CD14-positive monocyte (primary cell): ENCODE data around the gene CNDP2. TPM values are rescaled to one million over a fixed set of nuclear protein-coding genes. Genes with fewer than 3 reads are reported as not detected.

Experiments used
- DNase-seq, 3 donors: peaks; one replicate each; pipeline ENCODE4 v3.0.0-alpha.2; 2011 to 2022
- H2AFZ ChIP-seq: 2 replicates; pipeline ENCODE4 v1.6.0; 2012; ENCODE audit warnings: mild to moderate bottlenecking, low read depth, low read length, inconsistent platforms; ENCODE audit not compliant: insufficient read depth, poor library complexity, severe bottlenecking
- H3K27ac ChIP-seq, 2 donors: 1 replicate in 1 of 2; 2 replicates in 1 of 2; pipeline ENCODE4 v1.5.1; 2012 to 2013; ENCODE audit warnings: low read length in 2 of 2, control low read depth in 1 of 2, inconsistent platforms in 1 of 2, low read depth in 1 of 2, mild to moderate bottlenecking in 1 of 2
- H3K27me3 ChIP-seq, 2 donors: one replicate each; pipeline versions ENCODE4 v1.6.0 to v1.6.1; 2011 to 2013; ENCODE audit warnings: low read length in 2 of 2; ENCODE audit not compliant: control insufficient read depth in 2 of 2, insufficient read depth in 2 of 2
- H3K36me3 ChIP-seq, 2 donors: replicated peaks in 1 of 2; 1 replicate in 1 of 2; 2 replicates in 1 of 2; pipeline versions ENCODE4 v1.5.1 to v1.6.1; 2012 to 2013; ENCODE audit warnings: low read length in 2 of 2, control low read depth in 1 of 2, inconsistent platforms in 1 of 2, mild to moderate bottlenecking in 1 of 2; ENCODE audit not compliant: insufficient read depth in 2 of 2, control insufficient read depth in 1 of 2
- H3K4me1 ChIP-seq, 2 donors: 1 replicate in 1 of 2; 2 replicates in 1 of 2; pipeline versions ENCODE4 v1.5.1 to v1.6.1; 2012 to 2013; ENCODE audit warnings: low read length in 2 of 2, control low read depth in 1 of 2, inconsistent platforms in 1 of 2, mild to moderate bottlenecking in 1 of 2, moderate library complexity in 1 of 2; ENCODE audit not compliant: insufficient read depth in 2 of 2, control insufficient read depth in 1 of 2
- H3K4me2 ChIP-seq: replicated peaks from 2 replicates; pipeline ENCODE3; 2012; ENCODE audit warnings: low read length, moderate library complexity, mild to moderate bottlenecking; ENCODE audit not compliant: poor library complexity, severe bottlenecking; ENCODE audit errors: extremely low read depth
- H3K4me3 ChIP-seq, 3 experiments: fragments of 200-600 bp in 1 of 3; sonication (generic) in 1 of 3; replicated peaks in 1 of 3; 1 replicate in 2 of 3; 2 replicates in 1 of 3; pipeline ENCODE4 v1.5.1; 2011 to 2013; ENCODE audit warnings: low read length in 3 of 3, mild to moderate bottlenecking in 3 of 3, control low read depth in 2 of 3, low read depth in 2 of 3, inconsistent platforms in 1 of 3, moderate library complexity in 1 of 3
- H3K79me2 ChIP-seq: 2 replicates; pipeline ENCODE4 v1.6.0; 2012; ENCODE audit warnings: mild to moderate bottlenecking, control low read depth, inconsistent platforms, low read length, moderate library complexity; ENCODE audit not compliant: insufficient read depth
- H3K9ac ChIP-seq: 2 replicates; pipeline ENCODE4 v1.6.0; 2017; ENCODE audit warnings: low read length, mild to moderate bottlenecking; ENCODE audit not compliant: insufficient read depth, poor library complexity, severe bottlenecking
- H3K9me3 ChIP-seq, 2 donors: replicated peaks in 1 of 2; 1 replicate in 1 of 2; 2 replicates in 1 of 2; pipeline versions ENCODE4 v1.5.1 to v1.6.1; 2012 to 2013; ENCODE audit warnings: low read length in 2 of 2, control low read depth in 1 of 2; ENCODE audit not compliant: control insufficient read depth in 1 of 2, insufficient read depth in 1 of 2
- H4K20me1 ChIP-seq: 2 replicates; pipeline ENCODE4 v1.6.0; 2012; ENCODE audit warnings: mild to moderate bottlenecking, low read length, control low read depth, moderate library complexity; ENCODE audit not compliant: insufficient read depth
- H3K27ac Mint-ChIP-seq, 7 donors: one replicate each; pipeline ENCODE4 v1.8.0; 2020; ENCODE audit warnings: mild to moderate bottlenecking in 7 of 7, mixed read lengths in 7 of 7, moderate library complexity in 6 of 7, inconsistent platforms in 2 of 7
- H3K27me3 Mint-ChIP-seq, 3 donors: one replicate each; pipeline ENCODE4 v1.8.0; 2021 to 2022; ENCODE audit warnings: low read depth in 3 of 3, mild to moderate bottlenecking in 3 of 3, mixed read lengths in 3 of 3, moderate library complexity in 3 of 3, inconsistent platforms in 1 of 3
- H3K36me3 Mint-ChIP-seq, 2 donors: one replicate each; pipeline ENCODE4 v1.8.0; 2020; ENCODE audit warnings: mixed read lengths in 2 of 2, inconsistent platforms in 1 of 2, mild to moderate bottlenecking in 1 of 2
- H3K4me1 Mint-ChIP-seq: one replicate; pipeline ENCODE4 v1.8.0; 2020; ENCODE audit warnings: mild to moderate bottlenecking, mixed read lengths
- H3K4me3 Mint-ChIP-seq, 2 donors: one replicate each; pipeline ENCODE4 v1.8.0; 2020; ENCODE audit warnings: mild to moderate bottlenecking in 2 of 2, mixed read lengths in 2 of 2, moderate library complexity in 1 of 2
- H3K9me3 Mint-ChIP-seq, 7 donors: one replicate each; pipeline ENCODE4 v1.8.0; 2020 to 2022; ENCODE audit warnings: mixed read lengths in 7 of 7, mild to moderate bottlenecking in 6 of 7, moderate library complexity in 6 of 7, inconsistent platforms in 2 of 7
- WGBS: methylation state at CpG from one replicate; pipeline ENCODE4 v1.1.5; 2013; ENCODE audit warnings: missing lambda C conversion rate; ENCODE audit not compliant: insufficient coverage; 5-methylcytosine and 5-hydroxymethylcytosine counted together
- intact Hi-C, 2 donors: fragments of 100-400 bp; cut with micrococcal nuclease; formaldehyde crosslinking; loops; one replicate each; pipeline versions ENCODE4 v1.15.0 to v1.15.1; 2023
- polyA plus RNA-seq, 3 donors: library from polyadenylated mRNA; depleted of rRNA in 1 of 3; unstranded in 2 of 3; stranded (reverse) in 1 of 3; fragments of 300-500 nt in 2 of 3; fragments of >200 nt in 1 of 3; fragmentation: Illumina TruSeq in 2 of 3; gene quantifications; 1 replicate in 2 of 3; 2 replicates in 1 of 3; pipeline ENCODE4 v1.2.3, GENCODE V29; 2012 to 2021
- TF ChIP-seq, protein P1 (sequence below): fragments of 200-600 bp; IDR thresholded peaks from one replicate; pipeline ENCODE4 v1.8.0; 2022; ENCODE audit warnings: antibody characterized with exemption, mild to moderate bottlenecking

Gene CNDP2
- polyA plus RNA-seq, 3 donors = 103 to 186 (median 122) TPM

DNA sequence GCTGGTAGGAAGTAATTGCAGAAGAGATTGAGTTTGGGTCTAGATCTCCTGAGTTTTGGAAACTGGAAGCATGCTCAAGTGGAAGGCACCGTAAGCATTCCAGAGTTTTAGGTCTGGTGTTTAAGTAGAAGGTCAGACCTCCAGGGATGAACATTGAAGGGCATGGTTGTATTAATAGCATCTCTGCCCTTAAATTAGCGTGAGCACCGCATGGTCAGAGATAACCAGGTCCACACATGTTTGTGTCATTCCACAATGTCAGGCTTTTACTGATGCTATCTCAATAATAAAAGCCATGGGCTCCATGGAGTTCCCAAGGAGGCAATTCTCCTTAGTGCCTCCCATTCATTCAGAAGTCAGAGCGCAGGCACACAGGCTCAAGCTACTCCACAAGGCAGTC, 73.2 kb downstream of the CNDP2 start:
- H3K36me3 Mint-ChIP-seq = no peaks in the 10 kb centered on the region
- peaks cover 4 to 14% (median 9%) of the 10 kb centered on the region in 7 donors for H3K9me3 Mint-ChIP-seq
- Histone ChIP-seq H3K4me1 (peaks cover 12 to 15% of the 10 kb centered on the region in 2 donors), H3K9me3 (peaks cover 4 to 5% of the 10 kb centered on the region in 2 donors), H3K79me2 (no peaks in the 10 kb centered on the region), H4K20me1 (no peaks in the 10 kb centered on the region), H3K27me3 (peaks cover 5% of the 10 kb centered on the region in 2 donors), H3K9ac (no peak overlapping the region), H3K36me3 (no peaks in the 10 kb centered on the region), H3K4me2 (no peak overlapping the region), H3K4me3 (no peak overlapping the region), H2AFZ (no peak overlapping the region), H3K27ac (no peak overlapping the region)
- no peak for DNase-seq
- TF ChIP-seq, protein P1, sequence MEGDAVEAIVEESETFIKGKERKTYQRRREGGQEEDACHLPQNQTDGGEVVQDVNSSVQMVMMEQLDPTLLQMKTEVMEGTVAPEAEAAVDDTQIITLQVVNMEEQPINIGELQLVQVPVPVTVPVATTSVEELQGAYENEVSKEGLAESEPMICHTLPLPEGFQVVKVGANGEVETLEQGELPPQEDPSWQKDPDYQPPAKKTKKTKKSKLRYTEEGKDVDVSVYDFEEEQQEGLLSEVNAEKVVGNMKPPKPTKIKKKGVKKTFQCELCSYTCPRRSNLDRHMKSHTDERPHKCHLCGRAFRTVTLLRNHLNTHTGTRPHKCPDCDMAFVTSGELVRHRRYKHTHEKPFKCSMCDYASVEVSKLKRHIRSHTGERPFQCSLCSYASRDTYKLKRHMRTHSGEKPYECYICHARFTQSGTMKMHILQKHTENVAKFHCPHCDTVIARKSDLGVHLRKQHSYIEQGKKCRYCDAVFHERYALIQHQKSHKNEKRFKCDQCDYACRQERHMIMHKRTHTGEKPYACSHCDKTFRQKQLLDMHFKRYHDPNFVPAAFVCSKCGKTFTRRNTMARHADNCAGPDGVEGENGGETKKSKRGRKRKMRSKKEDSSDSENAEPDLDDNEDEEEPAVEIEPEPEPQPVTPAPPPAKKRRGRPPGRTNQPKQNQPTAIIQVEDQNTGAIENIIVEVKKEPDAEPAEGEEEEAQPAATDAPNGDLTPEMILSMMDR = no peak
- intact Hi-C loops = no loop called here
- H3K4me1 Mint-ChIP-seq = peaks cover 18% of the 10 kb centered on the region
- H3K27ac Mint-ChIP-seq = no peak overlapping the region
- WGBS = 100% methylated on average over 1 of the region's 4 CpGs
- H3K4me3 Mint-ChIP-seq = no peak overlapping the region
- peaks cover 5 to 13% (median 9%) of the 10 kb centered on the region in 3 donors for H3K27me3 Mint-ChIP-seq

DNA sequence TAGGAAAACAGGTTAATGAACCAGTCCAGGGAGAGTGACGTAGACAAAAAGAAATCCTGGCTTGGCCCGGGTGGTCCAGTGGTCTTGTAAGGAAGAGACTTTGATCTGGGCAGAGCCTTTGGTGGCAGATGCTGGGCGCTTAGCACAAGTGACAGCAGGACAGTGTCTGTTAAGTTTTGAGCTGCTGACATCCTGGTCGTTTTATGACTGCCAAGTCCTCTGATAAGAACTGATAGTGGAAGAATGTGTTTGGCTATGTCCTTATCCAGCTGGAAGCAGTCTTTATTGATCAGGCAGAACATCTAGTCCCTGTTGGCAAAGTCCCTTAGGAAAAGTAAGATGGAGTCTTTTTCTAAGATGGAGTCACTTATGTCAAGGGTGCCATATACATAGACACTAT, 74.1 kb downstream of the CNDP2 start:
- 79% methylated on average over 4 of the region's 4 CpGs for WGBS

More for the DNA sequence above, 74.1 kb downstream of the CNDP2 start:
- no peaks in the 10 kb centered on the region for H3K79me2 ChIP-seq
- DNase-seq = no peak
- peaks cover 4 to 15% (median 9%) of the 10 kb centered on the region in 7 donors for H3K9me3 Mint-ChIP-seq
- no peaks in the 10 kb centered on the region for H3K36me3 Mint-ChIP-seq
- no peaks in the 10 kb centered on the region for H3K36me3 ChIP-seq
- peaks cover 19% of the 10 kb centered on the region for H3K4me1 Mint-ChIP-seq
- H3K27me3 ChIP-seq = peaks cover 5% of the 10 kb centered on the region in 2 donors
- no peak overlapping the region for H3K27ac ChIP-seq
- H3K27me3 Mint-ChIP-seq = peaks cover 5 to 13% (median 9%) of the 10 kb centered on the region in 3 donors
- H3K27ac Mint-ChIP-seq = no peak overlapping the region
- no peak overlapping the region for H3K4me3 ChIP-seq
- H4K20me1 ChIP-seq = no peaks in the 10 kb centered on the region
- no peak overlapping the region for H3K4me3 Mint-ChIP-seq
- no peak overlapping the region for H3K4me2 ChIP-seq
- H2AFZ ChIP-seq = no peak overlapping the region
- intact Hi-C loops = no loop called here
- peaks cover 4 to 5% of the 10 kb centered on the region in 2 donors for H3K9me3 ChIP-seq
- no peak overlapping the region for H3K9ac ChIP-seq
- TF ChIP-seq, protein P1 = no peak
- peaks cover 12 to 15% of the 10 kb centered on the region in 2 donors for H3K4me1 ChIP-seq
